Naive thymus-derived CD4-positive, alpha-beta T cell (primary cell): ENCODE data around the gene CETP. TPM values are rescaled to one million over a fixed set of nuclear protein-coding genes. Genes with fewer than 3 reads are reported as not detected.
"Not testable (repeated sequence)": the region's sequence is repeated elsewhere in the genome, so short reads cannot be mapped to it uniquely, and the experiment has no call there.

ENCODE experiments used
- ATAC-seq: fragments of 150-1000 bp; cut with Tn5 transposase; 2 replicates; pipeline ENCODE4 v1.10.0; 2021; ENCODE audit warnings: mild to moderate bottlenecking, moderate library complexity
- CTCF ChIA-PET: fragments of 350-600 bp; sonication (Branson Sonifier 250); formaldehyde crosslinking; loops from one replicate; lab custom pipeline; 2021; ENCODE audit warnings: antibody characterized with exemption; lab: Charles Lee
- POLR2A ChIA-PET: fragments of 350-600 bp; sonication (Branson Sonifier 250); formaldehyde crosslinking; loops from one replicate; lab custom pipeline; 2021; ENCODE audit warnings: antibody characterized with exemption, inconsistent platforms; lab: Charles Lee
- DNase-seq, 9 donors: peaks; one replicate each; pipeline versions ENCODE4 v3.0.0 to v3.0.0-alpha.2; 2020 to 2022; ENCODE audit warnings: mixed read lengths in 1 of 9
- H3K27ac ChIP-seq: one replicate; pipeline ENCODE4 v1.7.0; 2013; ENCODE audit warnings: mild to moderate bottlenecking, low read depth, low read length, moderate library complexity
- H3K27me3 ChIP-seq, 2 donors: one replicate each; pipeline ENCODE4 v1.7.0; 2013; ENCODE audit warnings: low read length in 2 of 2, mild to moderate bottlenecking in 2 of 2, moderate library complexity in 2 of 2; ENCODE audit not compliant: control insufficient read depth in 2 of 2, insufficient read depth in 2 of 2
- H3K36me3 ChIP-seq, 3 experiments: 1 replicate in 2 of 3; 2 replicates in 1 of 3; pipeline ENCODE4 v1.7.0; 2013; ENCODE audit warnings: low read length in 3 of 3, mild to moderate bottlenecking in 3 of 3, moderate library complexity in 1 of 3; ENCODE audit not compliant: insufficient read depth in 3 of 3, control insufficient read depth in 2 of 3
- H3K4me1 ChIP-seq, 2 donors: one replicate each; pipeline ENCODE4 v1.7.0; 2013; ENCODE audit warnings: low read length in 2 of 2, mild to moderate bottlenecking in 2 of 2, moderate library complexity in 1 of 2; ENCODE audit not compliant: control insufficient read depth in 2 of 2, insufficient read depth in 2 of 2
- H3K4me3 ChIP-seq: 2 replicates; pipeline ENCODE4 v1.7.0; 2013; ENCODE audit warnings: mild to moderate bottlenecking, low read length
- H3K9me3 ChIP-seq, 3 experiments: 1 replicate in 2 of 3; 2 replicates in 1 of 3; pipeline ENCODE4 v1.7.0; 2013; ENCODE audit warnings: low read length in 3 of 3; ENCODE audit not compliant: control insufficient read depth in 2 of 3
- H3K27ac Mint-ChIP-seq, 9 donors: one replicate each; pipeline ENCODE4 v1.8.0; 2020 to 2022; ENCODE audit warnings: mixed read lengths in 9 of 9, mild to moderate bottlenecking in 8 of 9, moderate library complexity in 5 of 9, inconsistent platforms in 2 of 9
- H3K27me3 Mint-ChIP-seq, 5 donors: one replicate each; pipeline ENCODE4 v1.8.0; 2021 to 2022; ENCODE audit warnings: mixed read lengths in 5 of 5, mild to moderate bottlenecking in 1 of 5
- H3K36me3 Mint-ChIP-seq, 5 donors: one replicate each; pipeline ENCODE4 v1.8.0; 2020 to 2022; ENCODE audit warnings: mixed read lengths in 5 of 5, mild to moderate bottlenecking in 3 of 5, inconsistent platforms in 1 of 5
- H3K4me1 Mint-ChIP-seq, 7 donors: one replicate each; pipeline ENCODE4 v1.8.0; 2020 to 2022; ENCODE audit warnings: mixed read lengths in 7 of 7, mild to moderate bottlenecking in 3 of 7, inconsistent platforms in 1 of 7
- H3K4me3 Mint-ChIP-seq, 10 donors: one replicate each; pipeline ENCODE4 v1.8.0; 2020 to 2022; ENCODE audit warnings: mild to moderate bottlenecking in 10 of 10, mixed read lengths in 10 of 10, moderate library complexity in 6 of 10, inconsistent platforms in 2 of 10
- H3K9me3 Mint-ChIP-seq, 11 donors: one replicate each; pipeline ENCODE4 v1.8.0; 2020 to 2022; ENCODE audit warnings: mixed read lengths in 11 of 11, mild to moderate bottlenecking in 4 of 11, inconsistent platforms in 1 of 11, moderate library complexity in 1 of 11
- intact Hi-C, 2 donors: fragments of 100-400 bp; cut with micrococcal nuclease; formaldehyde crosslinking; loops; one replicate each; pipeline ENCODE4 v1.15.1; 2023
- polyA plus RNA-seq, 2 donors: library from polyadenylated mRNA; unstranded; fragments of 300-500 nt; fragmentation: Illumina TruSeq; gene quantifications; one replicate each; pipeline ENCODE4 v1.2.3, GENCODE V29; 2021
- total RNA-seq, 6 experiments: library from RNA in 5 of 6; stranded (reverse) in 5 of 6; gene quantifications; 1 replicate in 5 of 6; 2 replicates in 1 of 6; pipeline ENCODE4 v1.2.3 and lab custom pipeline; 2021 to 2026

The CETP gene
- total and polyA plus RNA-seq, 7 experiments from 2014 or later: 0.17 to 0.25 TPM; not detected in 5

DNA sequence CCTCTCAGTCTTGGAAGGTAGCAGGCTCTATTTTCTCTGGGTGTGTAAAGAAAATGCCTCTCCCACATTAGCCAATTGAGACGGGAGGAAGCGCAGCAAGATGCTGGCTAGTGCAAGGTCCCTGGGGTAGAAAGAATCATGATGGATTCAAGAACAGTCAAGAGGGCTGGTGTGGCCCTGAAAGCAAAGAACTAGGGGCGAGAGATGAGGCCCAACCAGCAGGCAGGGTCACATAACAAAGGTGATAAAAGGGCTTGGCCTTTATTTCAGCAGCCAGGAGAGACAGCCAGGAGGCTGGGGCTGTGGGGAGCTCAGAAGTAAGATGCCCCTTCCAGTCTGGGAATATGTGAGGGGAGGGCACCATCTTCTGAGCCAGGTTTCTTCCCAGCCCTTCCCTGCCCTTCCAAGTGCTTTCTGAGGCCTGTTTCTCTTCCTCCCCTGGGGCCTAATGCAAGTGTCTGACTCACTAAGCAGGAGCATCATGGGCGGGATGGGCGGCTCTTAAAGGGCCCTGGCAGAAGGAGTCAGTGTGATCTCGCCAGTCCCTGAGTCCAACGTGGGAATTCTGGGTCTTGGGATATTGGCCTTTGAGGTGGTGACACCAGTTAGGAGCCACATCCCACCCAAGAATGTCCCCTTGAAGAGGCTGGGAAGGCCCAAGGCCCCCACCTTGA, 23.7 kb downstream of the CETP start:
- Histone ChIP-seq H3K27ac (peak overlapping the region; percentile 98), H3K4me3 (no peak overlapping the region), H3K36me3 (peaks cover 0 to 15% (median 0%) of the 10 kb centered on the region in 3 experiments), H3K4me1 (peaks cover 24 to 55% of the 10 kb centered on the region in 2 donors), H3K9me3 (no peaks in the 10 kb centered on the region), H3K27me3 (no peaks in the 10 kb centered on the region)
- Mint-ChIP-seq H3K36me3 (peaks cover 4 to 58% (median 20%) of the 10 kb centered on the region in 5 donors), H3K4me3 (peak overlapping the region; percentile 11 to 98 (median 68)), H3K27me3 (no peaks in the 10 kb centered on the region), H3K4me1 (peaks cover 64 to 88% (median 70%) of the 10 kb centered on the region in 7 donors), H3K27ac (peak overlapping the region; percentile 40 to 99 (median 88)), H3K9me3 (no peaks in the 10 kb centered on the region)
- ATAC-seq: no peak
- POLR2A ChIA-PET: interaction anchor here (0.5 to 9.7 kb wide), 10 partner anchors 9 to 201 kb away, joined by 3 to 111 read pairs (median 6); partner anchors contain the start of genes PSME3IP1 and RSPRY1
- DNase-seq: no peak
- intact Hi-C loops: loop anchor here (1.0 to 5.0 kb wide), 2 partner anchors 21 to 53 kb away; partner anchors contain the start of gene HERPUD1 (in 1 of the 2)
- CTCF ChIA-PET: interaction anchor here (0.8 to 1.8 kb wide), 4 partner anchors 8 to 53 kb away, joined by 3 to 8 read pairs (median 4); no protein-coding TSS in a partner anchor

DNA sequence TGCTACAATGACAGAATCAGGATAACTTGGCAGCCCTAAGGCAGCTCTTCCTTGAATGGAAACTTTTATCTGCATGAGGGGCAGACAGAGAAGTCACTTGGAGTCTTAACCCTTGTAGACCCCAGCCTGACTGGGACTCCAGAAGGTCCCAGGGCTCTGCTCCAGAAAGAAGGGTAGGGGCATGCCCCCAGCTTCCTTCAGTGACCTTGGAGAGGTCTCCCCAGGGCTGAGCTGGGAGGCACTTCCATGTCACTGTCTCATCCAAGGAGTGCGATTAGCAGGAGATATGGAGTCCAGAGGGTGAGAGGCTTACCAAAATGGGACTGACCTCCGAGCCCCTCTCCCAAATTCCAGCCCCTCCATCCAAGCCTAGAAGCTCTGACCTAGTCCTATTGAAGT, 24.2 kb downstream of the CETP start:
- no peaks in the 10 kb centered on the region for H3K9me3 Mint-ChIP-seq
- peaks cover 64 to 88% (median 73%) of the 10 kb centered on the region in 7 donors for H3K4me1 Mint-ChIP-seq
- H3K27me3 Mint-ChIP-seq: no peaks in the 10 kb centered on the region
- ChIA-PET POLR2A (interaction anchor here (1.0 to 9.7 kb wide), 7 partner anchors 10 to 78 kb away, joined by 3 to 111 read pairs (median 5); no protein-coding TSS in a partner anchor), CTCF (interaction anchor here (0.8 to 1.4 kb wide), 3 partner anchors 9 to 46 kb away, joined by 3 to 4 read pairs (median 3); no protein-coding TSS in a partner anchor)
- Histone ChIP-seq H3K27me3 (no peaks in the 10 kb centered on the region), H3K27ac (peak overlapping the region; percentile 98), H3K36me3 (peaks cover 0 to 15% (median 0%) of the 10 kb centered on the region in 3 experiments), H3K9me3 (no peaks in the 10 kb centered on the region), H3K4me1 (peaks cover 21 to 55% of the 10 kb centered on the region in 2 donors), H3K4me3 (no peak overlapping the region)
- H3K4me3 Mint-ChIP-seq: peak overlapping the region in 9 of 10 donors; percentile 11 to 98 (median 60)
- DNase-seq (no peak), ATAC-seq (no peak)
- peak overlapping the region; percentile 40 to 99 (median 88) for H3K27ac Mint-ChIP-seq
- H3K36me3 Mint-ChIP-seq: peaks cover 4 to 63% (median 25%) of the 10 kb centered on the region in 5 donors
- intact Hi-C loops: loop anchor here (1.0 to 5.0 kb wide), 2 partner anchors 22 to 54 kb away; partner anchors contain the start of gene HERPUD1 (in 1 of the 2)

DNA sequence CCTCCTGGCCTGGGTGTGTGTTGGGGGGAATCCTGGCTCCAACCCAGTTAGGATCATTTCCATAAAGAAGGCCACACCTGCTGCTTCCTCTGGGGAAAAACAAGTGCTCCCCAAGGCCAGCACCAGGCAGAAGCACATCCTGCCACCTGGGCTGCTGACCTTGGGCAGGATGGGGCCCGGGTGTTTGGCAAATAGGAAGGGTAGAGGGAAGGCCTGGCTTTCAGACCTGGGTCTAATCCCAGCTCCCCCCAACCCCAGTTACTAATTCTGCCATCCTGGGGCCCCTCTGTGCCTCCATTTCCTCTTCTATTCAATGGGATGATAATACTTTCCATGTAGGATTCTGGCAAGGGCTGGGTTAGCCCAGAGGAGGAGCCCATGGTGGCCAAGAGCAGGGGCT, 24.6 kb downstream of the CETP start:
- peaks cover 0 to 15% (median 0%) of the 10 kb centered on the region in 3 experiments for H3K36me3 ChIP-seq
- Mint-ChIP-seq H3K9me3 (no peaks in the 10 kb centered on the region), H3K36me3 (peaks cover 4 to 65% (median 25%) of the 10 kb centered on the region in 5 donors), H3K4me3 (peak overlapping the region; percentile 93 to 100 (median 98)), H3K4me1 (peaks cover 62 to 87% (median 70%) of the 10 kb centered on the region in 7 donors), H3K27ac (peak overlapping the region; percentile 85 to 99 (median 97)), H3K27me3 (no peaks in the 10 kb centered on the region)
- H3K9me3 ChIP-seq: no peaks in the 10 kb centered on the region
- no peak for ATAC-seq
- H3K4me1 ChIP-seq: peaks cover 18 to 55% of the 10 kb centered on the region in 2 donors
- no peak for DNase-seq
- peak overlapping the region; percentile 98 for H3K27ac ChIP-seq
- ChIA-PET CTCF (interaction anchor here (0.8 to 1.4 kb wide), 4 partner anchors 9 to 46 kb away, joined by 3 to 4 read pairs (median 3); no protein-coding TSS in a partner anchor), POLR2A (interaction anchor here (1.0 to 9.7 kb wide), 6 partner anchors 11 to 77 kb away, joined by 4 to 111 read pairs (median 54); no protein-coding TSS in a partner anchor)
- intact Hi-C loops: loop anchor here in 1 of 2 donors (5.0 kb wide), 1 partner anchor 54 kb away; the partner anchor contains the start of gene HERPUD1
- no peak overlapping the region for H3K4me3 ChIP-seq
- H3K27me3 ChIP-seq: no peaks in the 10 kb centered on the region

DNA sequence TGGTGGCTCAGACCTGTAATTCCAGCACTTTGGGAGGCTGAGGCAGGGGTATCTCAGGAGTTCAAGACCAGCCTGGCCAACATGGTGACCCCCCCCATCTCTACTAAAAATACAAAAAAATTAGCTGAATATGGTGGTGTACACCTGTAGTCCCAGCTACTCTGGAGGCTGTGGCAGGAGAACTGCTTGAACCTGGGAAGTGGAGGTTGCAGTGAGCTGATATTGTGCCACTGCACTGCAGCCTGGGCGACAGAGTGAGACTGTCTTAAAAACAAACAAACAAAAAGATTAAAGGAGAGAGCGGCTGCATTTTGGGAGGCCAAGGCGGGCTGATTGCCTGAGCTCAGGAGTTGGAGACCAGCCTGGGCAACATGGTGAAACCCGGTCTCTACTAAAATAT, 25.2 kb downstream of the CETP start:
- peak overlapping the region; percentile 98 for H3K27ac ChIP-seq
- Mint-ChIP-seq H3K27ac (peak overlapping the region; percentile 85 to 99 (median 97)), H3K4me1 (peaks cover 63 to 87% (median 69%) of the 10 kb centered on the region in 7 donors), H3K4me3 (peak overlapping the region; percentile 93 to 100 (median 98)), H3K36me3 (peaks cover 0 to 66% (median 26%) of the 10 kb centered on the region in 5 donors)
- peak overlapping the region; percentile 73 for H3K4me3 ChIP-seq
- H3K9me3 Mint-ChIP-seq, H3K27me3 Mint-ChIP-seq, ATAC-seq, H3K9me3 ChIP-seq, H3K27me3 ChIP-seq, DNase-seq: not testable (repeated sequence)
- H3K4me1 ChIP-seq: peaks cover 18 to 55% of the 10 kb centered on the region in 2 donors
- ChIA-PET CTCF (interaction anchor here (1.0 to 1.4 kb wide), 3 partner anchors 23 to 46 kb away, joined by 3 to 4 read pairs (median 3); no protein-coding TSS in a partner anchor), POLR2A (interaction anchor here (1.6 to 9.7 kb wide), 9 partner anchors 9 to 59 kb away, joined by 5 to 111 read pairs (median 27); no protein-coding TSS in a partner anchor)
- intact Hi-C loops: loop anchor here in 1 of 2 donors (5.0 kb wide), 1 partner anchor 55 kb away; the partner anchor contains the start of gene HERPUD1
- H3K36me3 ChIP-seq: peaks cover 0 to 11% (median 0%) of the 10 kb centered on the region in 3 experiments

DNA sequence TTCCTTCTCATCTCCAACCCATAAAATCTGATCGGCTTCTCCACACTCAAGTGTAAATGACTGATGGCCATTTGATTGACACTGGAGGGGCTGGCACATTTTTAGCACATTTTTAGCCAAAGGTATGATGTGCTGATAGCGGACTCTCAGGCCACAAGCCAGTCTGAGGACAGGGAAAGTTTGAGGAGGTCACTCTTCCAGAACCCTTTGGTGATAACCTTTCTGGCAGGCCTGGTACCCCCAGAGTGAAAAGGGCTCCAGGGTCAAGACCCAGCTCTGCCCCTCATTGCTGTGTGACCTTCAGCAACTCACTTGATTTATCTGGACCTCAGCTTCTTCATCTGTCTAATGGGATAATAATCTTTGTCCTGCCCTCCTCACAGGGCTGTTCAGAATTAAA, 25.9 kb downstream of the CETP start:
- H3K27me3 ChIP-seq: no peaks in the 10 kb centered on the region
- intact Hi-C loops: loop anchor here in 1 of 2 donors (5.0 kb wide), 1 partner anchor 55 kb away; the partner anchor contains the start of gene HERPUD1
- Mint-ChIP-seq H3K4me1 (peaks cover 60 to 87% (median 64%) of the 10 kb centered on the region in 7 donors), H3K27me3 (no peaks in the 10 kb centered on the region), H3K36me3 (peaks cover 0 to 66% (median 25%) of the 10 kb centered on the region in 5 donors), H3K9me3 (no peaks in the 10 kb centered on the region), H3K4me3 (peak overlapping the region; percentile 93 to 100 (median 98)), H3K27ac (peak overlapping the region; percentile 85 to 99 (median 97))
- ChIA-PET POLR2A (interaction anchor here (0.5 to 9.7 kb wide), 12 partner anchors 9 to 301 kb away, joined by 3 to 111 read pairs (median 24); no protein-coding TSS in a partner anchor), CTCF (interaction anchor here (1.0 to 1.3 kb wide), 3 partner anchors 22 to 40 kb away, joined by 3 to 5 read pairs (median 4); no protein-coding TSS in a partner anchor)
- H3K9me3 ChIP-seq: no peaks in the 10 kb centered on the region
- H3K4me1 ChIP-seq: peaks cover 18 to 53% of the 10 kb centered on the region in 2 donors
- peak overlapping the region; percentile 73 for H3K4me3 ChIP-seq
- H3K36me3 ChIP-seq: peaks cover 0 to 6% (median 0%) of the 10 kb centered on the region in 3 experiments
- no peak for ATAC-seq
- peak overlapping the region; percentile 98 for H3K27ac ChIP-seq
- DNase-seq: no peak
